HCT116 (cell line): ENCODE results near the gene RAVER1.

Experiments used
- ATF3 ChIP-seq: IDR thresholded peaks from 2 replicates; pipeline ENCODE4 v1.6.1; 2012
- CTCF ChIP-seq, 3 experiments: fragments of 200-600 bp in 1 of 3; sonication (generic) in 1 of 3; IDR thresholded peaks in 2 of 3; conservative IDR thresholded peaks in 1 of 3; 2 replicates each; pipeline ENCODE4 v1.5.1; 2012 to 2017; ENCODE audit warnings: low read depth in 2 of 3, low read length in 2 of 3, antibody characterized with exemption in 1 of 3, borderline replicate concordance in 1 of 3, control low read depth in 1 of 3, mild to moderate bottlenecking in 1 of 3, mixed read lengths in 1 of 3, mixed run types in 1 of 3, moderate library complexity in 1 of 3; ENCODE audit not compliant: insufficient read depth in 1 of 3
- ELF1 ChIP-seq: IDR thresholded peaks from 2 replicates; pipeline ENCODE4 v1.6.1; 2012; ENCODE audit warnings: low read depth, borderline replicate concordance
- EZH2 ChIP-seq: fragments of 200-600 bp; sonication (generic); IDR thresholded peaks from 2 replicates; pipeline ENCODE4 v1.6.1; 2017; ENCODE audit warnings: antibody characterized with exemption, mixed run types
- MAX ChIP-seq: IDR thresholded peaks from 2 replicates; pipeline ENCODE4 v1.6.1; 2012
- POLR2A ChIP-seq: IDR thresholded peaks from 2 replicates; pipeline ENCODE4 v1.7.0; 2011; ENCODE audit warnings: borderline replicate concordance; ENCODE audit not compliant: insufficient read depth, insufficient read length; ENCODE audit errors: extremely low read depth
- POLR2AphosphoS5 ChIP-seq: IDR thresholded peaks from 2 replicates; pipeline ENCODE4 v1.6.1; 2011; ENCODE audit warnings: mild to moderate bottlenecking, low read depth, low read length, moderate library complexity
- RAD21 ChIP-seq: IDR thresholded peaks from 2 replicates; pipeline ENCODE4 v1.6.1; 2012; ENCODE audit warnings: low read depth, mild to moderate bottlenecking
- REST ChIP-seq: IDR thresholded peaks from 2 replicates; pipeline ENCODE4 v1.6.1; 2012; ENCODE audit warnings: low read depth
- SP1 ChIP-seq: IDR thresholded peaks from 2 replicates; pipeline ENCODE4 v1.6.1; 2012; ENCODE audit warnings: low read depth
- ZBTB33 ChIP-seq: IDR thresholded peaks from 2 replicates; pipeline ENCODE4 v1.6.1; 2011; ENCODE audit warnings: mild to moderate bottlenecking, low read length, moderate library complexity; ENCODE audit not compliant: insufficient replicate concordance; ENCODE audit errors: extremely low read depth
- ZFX ChIP-seq: fragments of 450-650 bp; IDR thresholded peaks from 2 replicates; pipeline ENCODE4 v1.6.1; 2017

- TF ChIP-seq CTCF (IDR thresholded peaks at IDR 0.05 in 2 of 3, conservative IDR thresholded peaks at IDR 0.05 in 1 of 3; ENCODE audit: borderline replicate concordance in 1 of 3, insufficient read depth in 1 of 3, low read depth in 2 of 3, low read length in 2 of 3) (no peak), REST (no peak), ATF3 (no peak), RAD21 (no peak), ZFX (no peak), EZH2 (no peak), POLR2A (no peak), MAX (peak; percentile 96), ELF1 (no peak), ZBTB33 (no peak), POLR2AphosphoS5 (peak; percentile 38), SP1 (peak; percentile 48; the same call in 1 of the 2 replicates)
Measured at GRCh38 chr19:10289167-10289835, 44.0 kb downstream of the RAVER1 start.
